ENCODE data around the gene ZNF594.
"Not testable (repeated sequence)": the region's sequence is repeated elsewhere in the genome, so short reads cannot be mapped to it uniquely, and the experiment has no call there.

GRCh38 chr17:5132503-5133225 is 59.0 kb downstream of the ZNF594 start:
- TF ChIP-seq CTCF (IDR thresholded peaks at IDR 0.05; ENCODE audit: low read length); EZH2 (optimal IDR thresholded peaks at IDR 0.05; ENCODE audit: low read depth, low read length): not testable (repeated sequence)
